Heart left ventricle (tissue), 16 donors: ENCODE measurements around the gene NKPD1. TPM values are rescaled to one million over a fixed set of nuclear protein-coding genes. Genes with fewer than 3 reads are reported as not detected.
A peak's percentile ranks its signal among the peaks of the same experiment; 100 is the strongest.

Experiments used
- ATAC-seq, 4 donors: fragments of 200-7000 bp; cut with Tn5 transposase; one replicate each; pipeline ENCODE4 v1.9.1; 2020 to 2022; ENCODE audit warnings: moderate library complexity in 4 of 4, mild to moderate bottlenecking in 3 of 4, moderate number of reproducible peaks in 1 of 4
- DNase-seq, 5 donors: peaks; one replicate each; pipeline ENCODE4 v3.0.0-alpha.2; 2020
- H3K27ac ChIP-seq, 12 donors: fragments of 200-600 bp; sonication (generic) in 4 of 12; one replicate each; pipeline versions ENCODE4 v1.5.0 to v1.8.0; 2016 to 2022; ENCODE audit warnings: mild to moderate bottlenecking in 2 of 12
- H3K27me3 ChIP-seq, 9 donors: fragments of 200-600 bp; sonication (generic) in 2 of 9; one replicate each; pipeline versions ENCODE4 v1.5.1 to v1.8.0; 2016 to 2022; ENCODE audit warnings: mild to moderate bottlenecking in 3 of 9
- H3K36me3 ChIP-seq, 9 donors: fragments of 200-600 bp; sonication (generic) in 2 of 9; one replicate each; pipeline versions ENCODE4 v1.5.0 to v1.8.0; 2018 to 2022; ENCODE audit warnings: mild to moderate bottlenecking in 2 of 9
- H3K4me1 ChIP-seq, 12 donors: fragments of 200-600 bp; sonication (generic) in 4 of 12; one replicate each; pipeline versions ENCODE4 v1.5.0 to v1.8.0; 2016 to 2022; ENCODE audit warnings: mild to moderate bottlenecking in 3 of 12
- H3K4me3 ChIP-seq, 12 donors: fragments of 200-600 bp; sonication (generic) in 4 of 12; one replicate each; pipeline versions ENCODE4 v1.5.0 to v1.8.0; 2017 to 2022; ENCODE audit warnings: mild to moderate bottlenecking in 9 of 12, moderate library complexity in 4 of 12
- H3K9me3 ChIP-seq, 12 donors: fragments of 200-600 bp; sonication (generic) in 4 of 12; one replicate each; pipeline versions ENCODE4 v1.5.0 to v1.8.0; 2016 to 2022; ENCODE audit warnings: mild to moderate bottlenecking in 1 of 12
- POLR2A ChIP-seq, 2 donors: fragments of 450-650 bp; IDR thresholded peaks; one replicate each; pipeline ENCODE4 v1.6.1; 2017; ENCODE audit warnings: antibody characterized with exemption in 2 of 2, mild to moderate bottlenecking in 2 of 2, moderate library complexity in 2 of 2
- WGBS, 4 donors: extraction: QIAGEN DNeasy Blood & Tissue Kit in 2 of 4; methylation state at CpG; one replicate each; pipeline versions ENCODE4 v1.1.5 to v1.1.7; 2013 to 2018; 5-methylcytosine and 5-hydroxymethylcytosine counted together
- intact Hi-C, 10 donors: fragments of 100-400 bp; cut with DNase I; formaldehyde crosslinking; loops; one replicate each; pipeline versions ENCODE4 v1.11.1 to v1.14.2; 2022
- polyA plus RNA-seq, 2 donors: library from polyadenylated mRNA; stranded (reverse); fragments of 200-250 nt; gene quantifications; one replicate each; pipeline ENCODE4 v1.2.3, GENCODE V29; 2013
- total RNA-seq, 9 donors: library from RNA; depleted of rRNA in 2 of 9; stranded (reverse); fragments of >200 nt in 2 of 9; fragmentation: NEBNext Ultra II Directional in 3 of 9; extraction: Animal tissue kit (Norgen Biotek cat#: 25700) in 3 of 9; gene quantifications; one replicate each; pipeline versions ENCODE4 v1.1.0 to v1.2.4, GENCODE V29; 2016 to 2023
- TF ChIP-seq, protein P1 (sequence below), 12 donors: fragments of 200-600 bp; sonication (generic) in 4 of 12; IDR thresholded peaks; one replicate each; pipeline versions ENCODE4 v1.5.0 to v1.8.0; 2018 to 2022; ENCODE audit warnings: antibody characterized with exemption in 12 of 12, mild to moderate bottlenecking in 5 of 12
- donor health status: ischemic (EF 13 %, LVEDD 7.1; RV severe dilation, severe dysfunction).
- donor health status: healthy with polysubstance abuse.
- donor health status: DM: no; HTN: yes; CAD: no.
- donor health status: DM: no; HTN: no; CAD: no.
- donor health status: ischemic (EF 25% LVEDD 6.9; RV normal size, moderate dysfunction).
- donor health status: ischemic (EF 25% LVEDD 5.7; RV mildly dilated, moderate dysfunction).
- donor health status: healthy.
- donor health status: DM: yes; HTN: yes; CAD: no.
- donor health status: ischemic (EF 35%, LVEDD 5.7; RV mildly dilated, moderate dysfunction).
- donor health status: nonischemic (EF 11% LVEDD 7.7; RV severe dilation, severe dysfunction).
- donor health status: DM: yes; HTN: yes; CAD: no.
- donor health status: PGD.
- donor health status: ischemic (EF 29% LVEDD 5.4; RV normal size, mild dysfunction).
- donor health status: nonischemic (EF 23%, LVEDD 6.1; RV moderate dilation, normal function).

NKPD1 gene
- total and polyA plus RNA-seq, 11 donors = 0.09 to 0.28 (median 0.14) TPM; not detected in 7

DNA sequence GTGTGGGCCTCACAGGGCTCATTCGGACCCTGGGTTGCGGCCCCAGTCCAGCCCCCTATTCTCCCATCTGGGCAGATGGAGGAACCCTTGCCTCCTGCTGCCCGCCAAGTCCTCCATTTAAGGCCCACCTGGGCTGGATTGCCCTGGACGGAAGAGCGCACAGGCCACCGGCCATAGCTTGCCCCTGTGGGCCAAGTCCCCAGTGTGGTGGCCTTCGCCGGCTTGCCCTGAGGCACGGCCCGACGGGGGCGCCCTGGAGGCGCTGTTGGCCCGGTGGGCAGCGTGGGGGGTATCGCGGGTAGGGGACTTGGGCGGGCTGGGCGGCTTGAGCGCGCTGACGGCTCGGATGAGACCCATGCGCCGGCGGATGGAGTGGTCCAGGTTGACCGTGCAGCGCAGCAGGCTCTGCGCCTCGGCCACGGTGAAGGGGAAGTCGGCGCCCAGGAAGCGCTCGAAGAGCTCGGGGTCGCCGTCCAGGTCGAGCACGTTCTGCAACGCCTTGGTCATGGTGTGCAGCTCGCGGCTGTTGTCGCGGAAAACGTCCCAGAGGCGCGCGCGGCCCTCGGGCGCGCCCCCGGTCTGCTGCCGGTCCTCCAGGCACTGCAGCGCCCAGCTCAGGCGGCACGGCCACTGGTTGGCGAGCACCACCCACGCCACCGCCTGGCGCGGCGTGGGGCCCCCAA, 8.8 kb downstream of the NKPD1 start:
- Histone ChIP-seq H3K9me3 (no peaks in the 10 kb centered on the region), H3K27me3 (peaks cover 3 to 32% (median 15%) of the 10 kb centered on the region in 9 donors), H3K36me3 (peaks cover 0 to 5% (median 0%) of the 10 kb centered on the region in 9 donors), H3K27ac (no peak overlapping the region), H3K4me1 (peaks cover 14 to 30% (median 25%) of the 10 kb centered on the region in 12 donors), H3K4me3 (peak overlapping the region in 11 of 12 donors; percentile 3 to 49 (median 34))
- 12 to 20% (median 14%) methylated on average over 27 to 64 of the region's 64 CpGs for WGBS, 4 donors
- TF ChIP-seq, protein P1, sequence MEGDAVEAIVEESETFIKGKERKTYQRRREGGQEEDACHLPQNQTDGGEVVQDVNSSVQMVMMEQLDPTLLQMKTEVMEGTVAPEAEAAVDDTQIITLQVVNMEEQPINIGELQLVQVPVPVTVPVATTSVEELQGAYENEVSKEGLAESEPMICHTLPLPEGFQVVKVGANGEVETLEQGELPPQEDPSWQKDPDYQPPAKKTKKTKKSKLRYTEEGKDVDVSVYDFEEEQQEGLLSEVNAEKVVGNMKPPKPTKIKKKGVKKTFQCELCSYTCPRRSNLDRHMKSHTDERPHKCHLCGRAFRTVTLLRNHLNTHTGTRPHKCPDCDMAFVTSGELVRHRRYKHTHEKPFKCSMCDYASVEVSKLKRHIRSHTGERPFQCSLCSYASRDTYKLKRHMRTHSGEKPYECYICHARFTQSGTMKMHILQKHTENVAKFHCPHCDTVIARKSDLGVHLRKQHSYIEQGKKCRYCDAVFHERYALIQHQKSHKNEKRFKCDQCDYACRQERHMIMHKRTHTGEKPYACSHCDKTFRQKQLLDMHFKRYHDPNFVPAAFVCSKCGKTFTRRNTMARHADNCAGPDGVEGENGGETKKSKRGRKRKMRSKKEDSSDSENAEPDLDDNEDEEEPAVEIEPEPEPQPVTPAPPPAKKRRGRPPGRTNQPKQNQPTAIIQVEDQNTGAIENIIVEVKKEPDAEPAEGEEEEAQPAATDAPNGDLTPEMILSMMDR (IDR thresholded peaks at IDR 0.05) = no peak
- TF ChIP-seq POLR2A (IDR thresholded peaks at IDR 0.05) = no peak
- intact Hi-C loops = no loop called here
- ATAC-seq (no peak), DNase-seq (no peak)

DNA sequence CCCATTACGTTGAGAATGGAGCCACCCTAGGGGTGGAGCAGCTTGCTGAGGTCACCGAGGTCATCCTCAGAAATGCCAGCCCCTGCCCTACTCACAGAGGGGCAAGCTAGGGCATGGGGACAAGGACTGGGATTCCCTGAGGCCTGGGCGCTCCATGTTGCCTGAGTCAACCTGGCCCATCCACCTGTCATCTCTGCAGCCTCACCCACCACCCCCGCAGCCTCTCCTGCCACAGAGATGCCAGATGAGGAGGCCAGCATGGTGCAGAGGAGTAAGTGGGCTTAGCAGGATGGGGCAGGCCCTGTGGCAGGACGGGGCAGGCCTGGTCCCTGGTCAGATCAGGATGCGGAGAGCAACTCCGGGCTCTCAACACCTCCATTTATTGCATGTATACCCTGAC, 9.5 kb downstream of the NKPD1 start:
- no peaks in the 10 kb centered on the region for H3K9me3 ChIP-seq
- DNase-seq (no peak), ATAC-seq (no peak)
- H3K36me3 ChIP-seq = peaks cover 0 to 9% (median 1%) of the 10 kb centered on the region in 9 donors
- H3K27ac ChIP-seq = no peak overlapping the region
- no peak overlapping the region for H3K4me3 ChIP-seq
- 72 to 88% (median 84%) methylated on average over 3 to 7 of the region's 7 CpGs for WGBS, 4 donors
- TF ChIP-seq, protein P1 (IDR thresholded peaks at IDR 0.05) = no peak
- no peak for TF ChIP-seq POLR2A (IDR thresholded peaks at IDR 0.05)
- intact Hi-C loops = no loop called here
- H3K27me3 ChIP-seq = peaks cover 3 to 32% (median 15%) of the 10 kb centered on the region in 9 donors
- peaks cover 14 to 30% (median 25%) of the 10 kb centered on the region in 12 donors for H3K4me1 ChIP-seq

- no peaks in the 10 kb centered on the region for H3K9me3 ChIP-seq
- H3K27ac ChIP-seq = no peak overlapping the region
- no peak overlapping the region for H3K4me3 ChIP-seq
- ATAC-seq = no peak
- intact Hi-C loops = no loop called here
- H3K4me1 ChIP-seq = peaks cover 14 to 30% (median 25%) of the 10 kb centered on the region in 12 donors
- TF ChIP-seq, protein P1 (IDR thresholded peaks at IDR 0.05) = no peak
- TF ChIP-seq POLR2A (IDR thresholded peaks at IDR 0.05) = no peak
- peaks cover 3 to 32% (median 15%) of the 10 kb centered on the region in 9 donors for H3K27me3 ChIP-seq
- WGBS, 4 donors = 61 to 70% (median 69%) methylated on average over 2 to 4 of the region's 4 CpGs
- H3K36me3 ChIP-seq = peaks cover 0 to 14% (median 4%) of the 10 kb centered on the region in 9 donors
- peak in 1 of 5 donors; percentile 20 for DNase-seq
These were observed 10.0 kb downstream of the NKPD1 start for GRCh38 chr19:45150751-45151281.

- intact Hi-C loops = no loop called here
- Histone ChIP-seq H3K27me3 (peaks cover 3 to 32% (median 15%) of the 10 kb centered on the region in 9 donors), H3K9me3 (no peaks in the 10 kb centered on the region), H3K4me3 (no peak overlapping the region), H3K27ac (no peak overlapping the region), H3K4me1 (peaks cover 14 to 30% (median 25%) of the 10 kb centered on the region in 12 donors), H3K36me3 (peaks cover 0 to 20% (median 8%) of the 10 kb centered on the region in 9 donors)
- no peak for ATAC-seq
- WGBS, 4 donors = 94 to 96% (median 95%) methylated on average over 4 of the region's 4 CpGs
- TF ChIP-seq, protein P1 (IDR thresholded peaks at IDR 0.05) = no peak
- TF ChIP-seq POLR2A (IDR thresholded peaks at IDR 0.05) = no peak
- DNase-seq = no peak
These were observed 10.6 kb downstream of the NKPD1 start for GRCh38 chr19:45150180-45150579.
